Endodermal cell (in vitro differentiated cells): ENCODE measurements around the gene TNIK. TPM values are rescaled to one million over a fixed set of nuclear protein-coding genes. Genes with fewer than 3 reads are reported as not detected.

Experiments
- DNase-seq: peaks from one replicate; pipeline ENCODE4 v3.0.0-alpha.2; 2017
- H3K27ac ChIP-seq: 2 replicates; pipeline ENCODE4 v1.5.1; 2013; ENCODE audit warnings: mild to moderate bottlenecking, low read depth, low read length, moderate library complexity
- H3K27me3 ChIP-seq: 2 replicates; pipeline ENCODE4 v1.6.1; 2013; ENCODE audit warnings: mild to moderate bottlenecking, low read length, moderate library complexity; ENCODE audit not compliant: insufficient read depth, control insufficient read depth, poor library complexity, severe bottlenecking
- H3K36me3 ChIP-seq: 2 replicates; pipeline ENCODE4 v1.7.0; 2013; ENCODE audit warnings: mild to moderate bottlenecking, low read length, moderate library complexity; ENCODE audit not compliant: control insufficient read depth, insufficient read depth
- H3K4me1 ChIP-seq: one replicate; pipeline ENCODE4 v1.7.0; 2013; ENCODE audit warnings: low read length; ENCODE audit not compliant: control insufficient read depth, insufficient read depth
- H3K4me3 ChIP-seq: 2 replicates; pipeline ENCODE4 v1.5.1; 2013; ENCODE audit warnings: mild to moderate bottlenecking, low read length, moderate library complexity
- H3K9ac ChIP-seq: 2 replicates; pipeline ENCODE4 v1.6.1; 2013; ENCODE audit warnings: mild to moderate bottlenecking, low read length, moderate library complexity; ENCODE audit not compliant: poor library complexity, severe bottlenecking; ENCODE audit errors: extremely low read depth
- H3K9me3 ChIP-seq: 2 replicates; pipeline ENCODE4 v1.6.1; 2013; ENCODE audit warnings: mild to moderate bottlenecking, low read length, moderate library complexity; ENCODE audit not compliant: control insufficient read depth
- H3K27ac Mint-ChIP-seq: 2 replicates; pipeline ENCODE4 v1.8.0; 2020; ENCODE audit warnings: mixed read lengths
- H3K27me3 Mint-ChIP-seq: 2 replicates; pipeline ENCODE4 v1.8.0; 2021; ENCODE audit warnings: mild to moderate bottlenecking, mixed read lengths; ENCODE audit not compliant: insufficient read depth
- H3K36me3 Mint-ChIP-seq: 2 replicates; pipeline ENCODE4 v1.8.0; 2020; ENCODE audit warnings: low read depth, mixed read lengths
- H3K4me1 Mint-ChIP-seq: 2 replicates; pipeline ENCODE4 v1.8.0; 2020; ENCODE audit warnings: mixed read lengths
- H3K4me3 Mint-ChIP-seq: 2 replicates; pipeline ENCODE4 v1.8.0; 2020; ENCODE audit warnings: mild to moderate bottlenecking, moderate library complexity, mixed read lengths
- H3K9me3 Mint-ChIP-seq: 2 replicates; pipeline ENCODE4 v1.8.0; 2020; ENCODE audit warnings: mild to moderate bottlenecking, mixed read lengths
- CTCF ChIP-seq: fragments of 200-600 bp; sonication (generic); conservative IDR thresholded peaks from 2 replicates; pipeline ENCODE4 v1.5.0; 2021; ENCODE audit warnings: antibody characterized with exemption, mild to moderate bottlenecking
- WGBS, 2 experiments: methylation state at CpG; one replicate each; pipeline versions ENCODE4 v1.1.5 to v1.1.7; 2013; ENCODE audit warnings: missing lambda C conversion rate in 2 of 2, mixed read lengths in 1 of 2; ENCODE audit not compliant: insufficient coverage in 1 of 2, insufficient read length in 1 of 2; 5-methylcytosine and 5-hydroxymethylcytosine counted together
- total RNA-seq, 2 donors: library from RNA; stranded (reverse); fragmentation: NEBNext Ultra II Directional in 1 of 2; extraction: Animal tissue kit (Norgen Biotek cat#: 25700) in 1 of 2; gene quantifications; 2 replicates in 1 of 2; 3 replicates in 1 of 2; pipeline ENCODE4 v1.2.1, GENCODE V29; 2021

The TNIK gene
- total RNA-seq, 2 donors from 2014 or later: 12.2 to 14.9 TPM

GRCh38 chr3:171436380-171436779 is 23.8 kb downstream of the TNIK start:
- TF ChIP-seq CTCF: no peak
- H3K27ac Mint-ChIP-seq: no peak overlapping the region
- WGBS, 2 experiments: 72 to 80% methylated on average over 3 of the region's 3 CpGs

GRCh38 chr3:171435757-171436156 is 24.4 kb downstream of the TNIK start:
- Mint-ChIP-seq H3K36me3 (no peaks in the 10 kb centered on the region), H3K4me1 (peaks cover 25% of the 10 kb centered on the region), H3K4me3 (no peak overlapping the region), H3K27me3 (peaks cover 2% of the 10 kb centered on the region), H3K9me3 (peaks cover 8% of the 10 kb centered on the region), H3K27ac (no peak overlapping the region)
- Histone ChIP-seq H3K4me1 (no peaks in the 10 kb centered on the region), H3K9ac (no peak overlapping the region), H3K27ac (no peak overlapping the region), H3K4me3 (no peak overlapping the region), H3K27me3 (no peaks in the 10 kb centered on the region), H3K9me3 (peaks cover 16% of the 10 kb centered on the region), H3K36me3 (no peaks in the 10 kb centered on the region)
- TF ChIP-seq CTCF: no peak
- no peak for DNase-seq

More at GRCh38 chr3:171436380-171436779, 23.8 kb downstream of the TNIK start:
- Mint-ChIP-seq H3K9me3 (peaks cover 8% of the 10 kb centered on the region), H3K4me3 (no peak overlapping the region), H3K36me3 (no peaks in the 10 kb centered on the region), H3K27me3 (peaks cover 2% of the 10 kb centered on the region), H3K4me1 (peaks cover 25% of the 10 kb centered on the region)
- H3K9ac ChIP-seq: no peak overlapping the region
- no peak overlapping the region for H3K4me3 ChIP-seq
- no peaks in the 10 kb centered on the region for H3K4me1 ChIP-seq
- H3K9me3 ChIP-seq: peaks cover 16% of the 10 kb centered on the region
- DNase-seq: no peak
- H3K27me3 ChIP-seq: no peaks in the 10 kb centered on the region
- no peaks in the 10 kb centered on the region for H3K36me3 ChIP-seq
- H3K27ac ChIP-seq: no peak overlapping the region

GRCh38 chr3:171435143-171435542 is 25.1 kb downstream of the TNIK start:
- H3K27me3 ChIP-seq: no peaks in the 10 kb centered on the region
- no peak overlapping the region for H3K27ac ChIP-seq
- WGBS, 2 experiments: 71 to 96% methylated on average over 1 of the region's 1 CpG
- peak; percentile 67 for DNase-seq
- H3K36me3 ChIP-seq: no peaks in the 10 kb centered on the region
- peaks cover 16% of the 10 kb centered on the region for H3K9me3 ChIP-seq
- Mint-ChIP-seq H3K9me3 (peaks cover 8% of the 10 kb centered on the region), H3K36me3 (no peaks in the 10 kb centered on the region), H3K27ac (no peak overlapping the region), H3K4me3 (no peak overlapping the region), H3K4me1 (peaks cover 22% of the 10 kb centered on the region), H3K27me3 (peaks cover 2% of the 10 kb centered on the region)
- no peak for TF ChIP-seq CTCF
- no peak overlapping the region for H3K9ac ChIP-seq
- no peaks in the 10 kb centered on the region for H3K4me1 ChIP-seq
- H3K4me3 ChIP-seq: peak overlapping the region; percentile 54
